Stimulated activated CD8-positive, alpha-beta memory T cell treated with anti-CD3 and anti-CD28 coated beads, Interleukin-15, amount 100 ng/mL, for 48 hours (primary cell): Measurements from ENCODE around the gene ALX4.

Experiments used
- DNase-seq, 2 donors: peaks; one replicate each; pipeline ENCODE4 v3.0.0-alpha.2; 2020; ENCODE audit warnings: low read depth in 2 of 2

Gene ALX4

GRCh38 chr11:44244639-44245310, 65.2 kb downstream of the ALX4 start:
- no peak for DNase-seq

- DNase-seq, result no peak
Observed at GRCh38 chr11:44243595-44244343, 66.2 kb downstream of the ALX4 start.

GRCh38 chr11:44243086-44243485, 66.9 kb downstream of the ALX4 start:
- no peak for DNase-seq

GRCh38 chr11:44241851-44242250, 68.1 kb downstream of the ALX4 start:
- DNase-seq, result no peak

- no peak for DNase-seq
Observed at GRCh38 chr11:44237156-44237555, 72.8 kb downstream of the ALX4 start.

GRCh38 chr11:44236296-44236695, 73.6 kb downstream of the ALX4 start:
- DNase-seq, result no peak

GRCh38 chr11:44235765-44236201, 74.2 kb downstream of the ALX4 start:
- DNase-seq, result no peak

- no peak for DNase-seq
Observed at GRCh38 chr11:44229624-44230023, 80.3 kb downstream of the ALX4 start.

GRCh38 chr11:44229098-44229497, 80.8 kb downstream of the ALX4 start:
- no peak for DNase-seq

- DNase-seq, result no peak
Observed at GRCh38 chr11:44228379-44228778, 81.6 kb downstream of the ALX4 start.

GRCh38 chr11:44226945-44227344, 83.0 kb downstream of the ALX4 start:
- no peak for DNase-seq

- no peak for DNase-seq
Observed at GRCh38 chr11:44226490-44226889, 83.4 kb downstream of the ALX4 start.

GRCh38 chr11:44224867-44225501, 85.0 kb downstream of the ALX4 start:
- no peak for DNase-seq

GRCh38 chr11:44223238-44223637, 86.7 kb downstream of the ALX4 start:
- DNase-seq, result no peak

GRCh38 chr11:44221992-44222391, 87.9 kb downstream of the ALX4 start:
- DNase-seq, result no peak

GRCh38 chr11:44221456-44221855, 88.5 kb downstream of the ALX4 start:
- no peak for DNase-seq

GRCh38 chr11:44219830-44220796, 89.8 kb downstream of the ALX4 start:
- DNase-seq, result no peak

GRCh38 chr11:44217432-44217831, 92.5 kb downstream of the ALX4 start:
- DNase-seq, result no peak

GRCh38 chr11:44213148-44213547, 96.8 kb downstream of the ALX4 start:
- no peak for DNase-seq

GRCh38 chr11:44212128-44212527, 97.8 kb downstream of the ALX4 start:
- DNase-seq, result no peak
